CD4-positive, alpha-beta memory T cell (primary cell): ENCODE data around the gene CAB39L. TPM values are rescaled to one million over a fixed set of nuclear protein-coding genes. Genes with fewer than 3 reads are reported as not detected.

Source experiments
- CTCF ChIA-PET: fragments of 350-600 bp; sonication (Branson Sonifier 250); formaldehyde crosslinking; loops from one replicate; lab custom pipeline; 2021; ENCODE audit warnings: inconsistent platforms; ENCODE audit not compliant: partially characterized antibody; lab: Charles Lee
- POLR2A ChIA-PET: fragments of 350-600 bp; sonication (Branson Sonifier 250); formaldehyde crosslinking; loops from one replicate; lab custom pipeline; 2021; ENCODE audit not compliant: partially characterized antibody; lab: Charles Lee
- DNase-seq, 5 donors: peaks; one replicate each; pipeline versions ENCODE4 v3.0.0 to v3.0.0-alpha.2; 2020 to 2022; ENCODE audit warnings: mixed read lengths in 1 of 5
- H3K27ac ChIP-seq: one replicate; pipeline ENCODE4 v1.7.0; 2013; ENCODE audit warnings: low read depth, low read length
- H3K27me3 ChIP-seq: 2 replicates; pipeline ENCODE4 v1.7.0; 2013; ENCODE audit warnings: mild to moderate bottlenecking, low read length, moderate library complexity; ENCODE audit not compliant: insufficient read depth
- H3K36me3 ChIP-seq: 2 replicates; pipeline ENCODE4 v1.7.0; 2013; ENCODE audit warnings: mild to moderate bottlenecking, low read length, moderate library complexity; ENCODE audit not compliant: insufficient read depth
- H3K4me1 ChIP-seq: 2 replicates; pipeline ENCODE4 v1.7.0; 2013; ENCODE audit warnings: mild to moderate bottlenecking, low read length, moderate library complexity; ENCODE audit not compliant: insufficient read depth
- H3K4me3 ChIP-seq, 2 donors: one replicate each; pipeline ENCODE4 v1.7.0; 2013; ENCODE audit warnings: low read length in 2 of 2, mild to moderate bottlenecking in 1 of 2
- H3K9me3 ChIP-seq, 2 donors: one replicate each; pipeline ENCODE4 v1.7.0; 2013; ENCODE audit warnings: low read length in 2 of 2, control low read depth in 1 of 2; ENCODE audit not compliant: control insufficient read depth in 1 of 2
- H3K27ac Mint-ChIP-seq, 7 donors: one replicate each; pipeline ENCODE4 v1.8.0; 2020 to 2021; ENCODE audit warnings: mixed read lengths in 7 of 7, mild to moderate bottlenecking in 6 of 7, inconsistent platforms in 3 of 7, moderate library complexity in 3 of 7
- H3K27me3 Mint-ChIP-seq, 2 donors: one replicate each; pipeline ENCODE4 v1.8.0; 2020 to 2021; ENCODE audit warnings: mixed read lengths in 2 of 2
- H3K36me3 Mint-ChIP-seq, 2 donors: one replicate each; pipeline ENCODE4 v1.8.0; 2020 to 2021; ENCODE audit warnings: mixed read lengths in 2 of 2, inconsistent platforms in 1 of 2, mild to moderate bottlenecking in 1 of 2
- H3K4me1 Mint-ChIP-seq, 4 donors: one replicate each; pipeline ENCODE4 v1.8.0; 2020 to 2021; ENCODE audit warnings: mixed read lengths in 4 of 4, mild to moderate bottlenecking in 1 of 4
- H3K4me3 Mint-ChIP-seq, 8 donors: one replicate each; pipeline ENCODE4 v1.8.0; 2020 to 2021; ENCODE audit warnings: mixed read lengths in 8 of 8, mild to moderate bottlenecking in 7 of 8, moderate library complexity in 6 of 8, inconsistent platforms in 3 of 8
- H3K9me3 Mint-ChIP-seq, 8 donors: one replicate each; pipeline ENCODE4 v1.8.0; 2020 to 2021; ENCODE audit warnings: mixed read lengths in 8 of 8, mild to moderate bottlenecking in 5 of 8, inconsistent platforms in 3 of 8, moderate library complexity in 1 of 8
- intact Hi-C: fragments of 100-400 bp; cut with micrococcal nuclease; formaldehyde crosslinking; loops from one replicate; pipeline ENCODE4 v1.15.1; 2023
- polyA plus RNA-seq, 2 donors: library from polyadenylated mRNA; unstranded; fragments of 300-500 nt; fragmentation: Illumina TruSeq; gene quantifications; one replicate each; pipeline ENCODE4 v1.2.3, GENCODE V29; 2021
- total RNA-seq, 2 experiments: library from RNA; stranded (reverse); gene quantifications; one replicate each; pipeline ENCODE4 v1.2.3, GENCODE V29; 2021

CAB39L gene
- total and polyA plus RNA-seq, 4 experiments from 2014 or later, result 4.1 to 7.7 (median 6.1) TPM

GRCh38 chr13:49395451-49395865, 48.4 kb downstream of the CAB39L start:
- H3K27ac Mint-ChIP-seq, result no peak overlapping the region
- H3K27me3 Mint-ChIP-seq, result peaks cover 0 to 3% of the 10 kb centered on the region in 2 donors
- Histone ChIP-seq H3K9me3 (no peaks in the 10 kb centered on the region), H3K4me1 (no peaks in the 10 kb centered on the region), H3K36me3 (no peaks in the 10 kb centered on the region), H3K4me3 (no peak overlapping the region), H3K27ac (no peak overlapping the region), H3K27me3 (no peaks in the 10 kb centered on the region)
- DNase-seq, result no peak
- H3K4me1 Mint-ChIP-seq, result no peaks in the 10 kb centered on the region
- intact Hi-C loops, result no loop called here
- H3K36me3 Mint-ChIP-seq, result peaks cover 0 to 3% of the 10 kb centered on the region in 2 donors
- no peak overlapping the region for H3K4me3 Mint-ChIP-seq
- CTCF ChIA-PET, result no interaction called here
- H3K9me3 Mint-ChIP-seq, result peaks cover 0 to 6% (median 0%) of the 10 kb centered on the region in 8 donors
- POLR2A ChIA-PET, result no interaction called here

- CTCF ChIA-PET, result no interaction called here
- POLR2A ChIA-PET, result no interaction called here
- no peaks in the 10 kb centered on the region for H3K4me1 Mint-ChIP-seq
- peaks cover 1 to 3% of the 10 kb centered on the region in 2 donors for H3K27me3 Mint-ChIP-seq
- H3K36me3 Mint-ChIP-seq, result peaks cover 0 to 3% of the 10 kb centered on the region in 2 donors
- Histone ChIP-seq H3K27me3 (no peaks in the 10 kb centered on the region), H3K4me3 (no peak overlapping the region), H3K36me3 (no peaks in the 10 kb centered on the region), H3K4me1 (no peaks in the 10 kb centered on the region), H3K9me3 (no peaks in the 10 kb centered on the region), H3K27ac (no peak overlapping the region)
- DNase-seq, result no peak
- no peak overlapping the region for H3K27ac Mint-ChIP-seq
- intact Hi-C loops, result no loop called here
- no peak overlapping the region for H3K4me3 Mint-ChIP-seq
- H3K9me3 Mint-ChIP-seq, result peaks cover 0 to 6% (median under 1%) of the 10 kb centered on the region in 8 donors
These were observed 55.7 kb downstream of the CAB39L start for GRCh38 chr13:49388091-49388635.

DNA sequence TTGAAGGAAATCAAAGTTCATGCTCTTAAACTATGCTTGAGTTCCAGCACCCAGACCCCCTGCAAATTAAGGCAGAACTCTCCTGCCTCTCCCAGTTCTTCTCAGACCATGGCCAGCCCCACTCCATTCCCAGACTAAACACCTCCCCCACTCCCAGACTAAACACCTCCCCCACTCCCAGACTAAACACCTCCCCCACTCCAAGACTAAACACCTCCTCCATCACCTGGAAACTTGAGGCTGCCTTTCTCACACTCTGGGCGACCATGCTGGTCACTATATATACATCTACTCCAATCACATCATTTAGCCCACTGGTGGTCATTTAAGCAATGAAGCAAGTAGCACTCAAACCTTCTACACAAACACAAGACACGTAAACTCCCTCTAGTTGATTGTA, 57.2 kb downstream of the CAB39L start:
- H3K36me3 ChIP-seq, result no peaks in the 10 kb centered on the region
- H3K27me3 ChIP-seq, result no peaks in the 10 kb centered on the region
- intact Hi-C loops, result no loop called here
- H3K4me1 Mint-ChIP-seq, result no peaks in the 10 kb centered on the region
- ChIA-PET POLR2A (no interaction called here), CTCF (no interaction called here)
- peaks cover 0 to 8% of the 10 kb centered on the region in 2 donors for H3K36me3 Mint-ChIP-seq
- no peak overlapping the region for H3K27ac Mint-ChIP-seq
- DNase-seq, result no peak
- H3K27ac ChIP-seq, result no peak overlapping the region
- H3K27me3 Mint-ChIP-seq, result peaks cover 1 to 3% of the 10 kb centered on the region in 2 donors
- H3K4me3 ChIP-seq, result no peak overlapping the region
- H3K4me3 Mint-ChIP-seq, result no peak overlapping the region
- peaks cover 0 to 3% (median under 1%) of the 10 kb centered on the region in 8 donors for H3K9me3 Mint-ChIP-seq
- no peaks in the 10 kb centered on the region for H3K4me1 ChIP-seq
- no peaks in the 10 kb centered on the region for H3K9me3 ChIP-seq

GRCh38 chr13:49376121-49376520, 67.7 kb downstream of the CAB39L start:
- Histone ChIP-seq H3K4me3 (no peak overlapping the region), H3K36me3 (no peaks in the 10 kb centered on the region), H3K27ac (no peak overlapping the region), H3K9me3 (no peaks in the 10 kb centered on the region), H3K27me3 (no peaks in the 10 kb centered on the region), H3K4me1 (peaks cover 24% of the 10 kb centered on the region)
- H3K27ac Mint-ChIP-seq, result no peak overlapping the region
- POLR2A ChIA-PET, result no interaction called here
- peaks cover 0 to 6% of the 10 kb centered on the region in 2 donors for H3K36me3 Mint-ChIP-seq
- H3K4me1 Mint-ChIP-seq, result peaks cover 16 to 32% (median 22%) of the 10 kb centered on the region in 4 donors
- CTCF ChIA-PET, result no interaction called here
- no peak for DNase-seq
- H3K4me3 Mint-ChIP-seq, result no peak overlapping the region
- H3K9me3 Mint-ChIP-seq, result no peaks in the 10 kb centered on the region
- peaks cover 0 to 3% of the 10 kb centered on the region in 2 donors for H3K27me3 Mint-ChIP-seq
- intact Hi-C loops, result no loop called here

DNA sequence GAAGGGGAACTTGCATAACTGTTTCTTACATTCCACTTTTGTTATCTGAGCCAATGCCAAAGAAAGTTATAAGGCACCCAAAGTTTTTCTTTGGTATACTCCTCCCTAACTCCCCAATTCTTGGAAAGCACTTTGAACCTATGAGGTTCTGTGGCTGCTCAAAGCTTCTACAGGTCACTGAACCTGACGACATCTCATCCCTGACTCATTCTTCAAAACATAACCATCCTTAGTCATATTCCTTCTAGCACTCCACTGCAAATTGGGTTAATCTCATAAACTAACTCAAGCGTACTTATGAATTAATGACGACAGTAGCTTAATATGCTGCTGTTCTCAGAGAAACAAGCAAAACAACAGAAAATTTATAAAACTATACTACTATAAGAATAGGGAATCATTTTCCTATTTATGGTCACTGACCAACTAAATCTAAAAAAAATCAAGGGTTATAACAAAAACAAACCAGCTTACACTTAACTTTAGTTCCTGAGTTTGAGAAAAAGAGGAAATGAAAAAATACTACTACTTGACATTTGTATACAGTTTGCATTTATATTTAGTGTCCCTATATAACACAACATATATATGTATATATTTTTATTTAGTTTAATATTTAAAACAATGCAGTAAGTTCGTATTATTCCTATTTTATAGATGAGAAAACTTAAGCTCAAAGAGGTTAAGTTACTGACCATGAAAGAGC, 69.1 kb downstream of the CAB39L start:
- H3K36me3 Mint-ChIP-seq, result peaks cover 0 to 6% of the 10 kb centered on the region in 2 donors
- H3K4me1 Mint-ChIP-seq, result peaks cover 17 to 36% (median 22%) of the 10 kb centered on the region in 4 donors
- CTCF ChIA-PET, result no interaction called here
- no peak overlapping the region for H3K27ac ChIP-seq
- DNase-seq, result no peak
- H3K27ac Mint-ChIP-seq, result no peak overlapping the region
- H3K4me3 Mint-ChIP-seq, result no peak overlapping the region
- no peak overlapping the region for H3K4me3 ChIP-seq
- peaks cover 25% of the 10 kb centered on the region for H3K4me1 ChIP-seq
- H3K9me3 Mint-ChIP-seq, result no peaks in the 10 kb centered on the region
- H3K36me3 ChIP-seq, result no peaks in the 10 kb centered on the region
- no peaks in the 10 kb centered on the region for H3K9me3 ChIP-seq
- intact Hi-C loops, result no loop called here
- peaks cover 0 to 3% of the 10 kb centered on the region in 2 donors for H3K27me3 Mint-ChIP-seq
- H3K27me3 ChIP-seq, result no peaks in the 10 kb centered on the region
- POLR2A ChIA-PET, result no interaction called here

DNA sequence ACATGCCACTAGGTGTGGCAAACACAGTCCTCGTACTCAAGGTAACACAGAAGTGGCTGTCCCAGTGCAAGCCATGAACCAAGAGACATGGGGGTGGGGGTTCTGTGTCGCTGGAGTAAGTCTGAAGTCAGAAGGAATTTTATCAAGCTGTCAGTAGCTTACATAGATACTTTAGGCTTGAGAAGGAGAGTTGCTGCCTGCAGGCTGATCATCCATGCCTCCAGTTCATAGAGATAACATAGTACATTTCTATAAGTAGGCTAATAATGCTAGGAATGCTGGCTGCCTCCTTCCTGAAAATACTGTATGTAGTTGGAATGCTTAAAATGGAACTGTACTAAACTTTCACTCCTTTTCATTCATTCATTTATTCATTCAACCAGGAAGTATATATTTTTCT, 70.1 kb downstream of the CAB39L start:
- ChIA-PET CTCF (no interaction called here), POLR2A (no interaction called here)
- Histone ChIP-seq H3K4me1 (peaks cover 25% of the 10 kb centered on the region), H3K27me3 (no peaks in the 10 kb centered on the region), H3K9me3 (no peaks in the 10 kb centered on the region), H3K36me3 (no peaks in the 10 kb centered on the region), H3K4me3 (no peak overlapping the region), H3K27ac (no peak overlapping the region)
- H3K4me1 Mint-ChIP-seq, result peaks cover 17 to 36% (median 26%) of the 10 kb centered on the region in 4 donors
- H3K36me3 Mint-ChIP-seq, result peaks cover 0 to 6% of the 10 kb centered on the region in 2 donors
- H3K27ac Mint-ChIP-seq, result peak overlapping the region in 1 of 7 donors; percentile 29
- no peaks in the 10 kb centered on the region for H3K9me3 Mint-ChIP-seq
- no peak overlapping the region for H3K4me3 Mint-ChIP-seq
- H3K27me3 Mint-ChIP-seq, result peaks cover 0 to 6% of the 10 kb centered on the region in 2 donors
- intact Hi-C loops, result loop anchor here (2.0 kb wide), 1 partner anchor 71 kb away; the partner anchor contains the start of genes CAB39L and SETDB2
- DNase-seq, result no peak

- intact Hi-C loops, result loop anchor here (1.0 to 2.0 kb wide), 2 partner anchors 71 to 73 kb away; partner anchors contain the start of genes CAB39L and SETDB2
- H3K9me3 ChIP-seq, result no peaks in the 10 kb centered on the region
- peak; percentile 51 to 78 (median 75) for DNase-seq
- H3K4me3 Mint-ChIP-seq, result peak overlapping the region in 7 of 8 donors; percentile 43 to 74 (median 59)
- no peak overlapping the region for H3K27ac ChIP-seq
- no peak overlapping the region for H3K4me3 ChIP-seq
- no peaks in the 10 kb centered on the region for H3K36me3 ChIP-seq
- peak overlapping the region in 5 of 7 donors; percentile 57 to 78 (median 68) for H3K27ac Mint-ChIP-seq
- peaks cover 0 to 6% of the 10 kb centered on the region in 2 donors for H3K36me3 Mint-ChIP-seq
- ChIA-PET CTCF (interaction anchor here (0.9 to 1.8 kb wide), 2 partner anchors 13 to 235 kb away, joined by 3 to 6 read pairs; no protein-coding TSS in a partner anchor), POLR2A (interaction anchor here (0.6 to 2.1 kb wide), 5 partner anchors 28 to 1428 kb away, joined by 3 to 19 read pairs (median 4); partner anchors contain the start of genes CAB39L, PHF11 and SETDB2)
- H3K27me3 ChIP-seq, result no peaks in the 10 kb centered on the region
- no peaks in the 10 kb centered on the region for H3K9me3 Mint-ChIP-seq
- H3K4me1 Mint-ChIP-seq, result peaks cover 17 to 36% (median 26%) of the 10 kb centered on the region in 4 donors
- H3K27me3 Mint-ChIP-seq, result peaks cover 0 to 6% of the 10 kb centered on the region in 2 donors
- H3K4me1 ChIP-seq, result peaks cover 25% of the 10 kb centered on the region
These were observed 71.8 kb downstream of the CAB39L start for GRCh38 chr13:49371943-49372613.
